LNCaP clone FGC (cell line): Measurements from ENCODE around the gene ARL5B.
A peak's percentile ranks its signal among the peaks of the same experiment; 100 is the strongest.

Experiments used
- DNase-seq: peaks from one replicate; pipeline ENCODE4 v3.0.0-alpha.2; 2011; ENCODE audit warnings: low read depth
- H3K4me3 ChIP-seq: 2 replicates; pipeline ENCODE4 v1.5.1; 2011; ENCODE audit warnings: mild to moderate bottlenecking, low read depth, low read length, control low read depth
- TF ChIP-seq, protein P1 (sequence below): IDR thresholded peaks from 2 replicates; pipeline ENCODE4 v1.5.1; 2012; ENCODE audit warnings: mild to moderate bottlenecking; ENCODE audit not compliant: control insufficient read depth, insufficient read depth; ENCODE audit errors: extremely low read depth

ARL5B gene

DNA sequence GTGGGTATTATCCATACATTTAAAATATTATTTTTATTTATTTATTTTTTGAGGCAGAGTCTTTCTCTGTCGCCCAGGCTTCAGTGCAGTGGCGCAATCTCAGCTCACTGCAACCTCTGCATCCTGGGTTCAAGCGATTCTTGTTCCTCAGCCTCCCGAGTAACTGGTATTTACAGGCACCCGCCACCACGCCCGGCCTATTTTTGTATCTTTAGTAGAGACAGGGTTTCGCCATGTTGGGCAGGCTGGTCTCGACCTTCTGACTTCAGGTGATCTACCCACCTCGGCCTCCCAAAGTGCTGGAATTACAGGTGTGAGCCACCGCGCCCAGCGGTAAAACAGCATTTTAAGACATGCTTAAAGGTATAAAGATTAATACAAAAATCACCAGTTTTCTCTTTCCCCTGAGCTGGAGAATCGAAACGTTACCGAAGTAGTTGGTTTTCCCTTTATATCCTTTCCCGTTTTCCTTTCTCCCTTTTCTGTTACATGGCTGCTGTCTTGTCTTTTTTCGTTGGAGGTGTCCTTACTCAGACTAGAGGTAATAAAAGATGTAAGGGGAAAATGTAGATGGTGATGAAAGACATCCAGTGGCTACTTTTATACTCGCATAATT, 1.7 kb downstream of the ARL5B start:
- H3K4me3 ChIP-seq = peak overlapping the region; percentile 91
- DNase-seq = no peak
- TF ChIP-seq, protein P1, sequence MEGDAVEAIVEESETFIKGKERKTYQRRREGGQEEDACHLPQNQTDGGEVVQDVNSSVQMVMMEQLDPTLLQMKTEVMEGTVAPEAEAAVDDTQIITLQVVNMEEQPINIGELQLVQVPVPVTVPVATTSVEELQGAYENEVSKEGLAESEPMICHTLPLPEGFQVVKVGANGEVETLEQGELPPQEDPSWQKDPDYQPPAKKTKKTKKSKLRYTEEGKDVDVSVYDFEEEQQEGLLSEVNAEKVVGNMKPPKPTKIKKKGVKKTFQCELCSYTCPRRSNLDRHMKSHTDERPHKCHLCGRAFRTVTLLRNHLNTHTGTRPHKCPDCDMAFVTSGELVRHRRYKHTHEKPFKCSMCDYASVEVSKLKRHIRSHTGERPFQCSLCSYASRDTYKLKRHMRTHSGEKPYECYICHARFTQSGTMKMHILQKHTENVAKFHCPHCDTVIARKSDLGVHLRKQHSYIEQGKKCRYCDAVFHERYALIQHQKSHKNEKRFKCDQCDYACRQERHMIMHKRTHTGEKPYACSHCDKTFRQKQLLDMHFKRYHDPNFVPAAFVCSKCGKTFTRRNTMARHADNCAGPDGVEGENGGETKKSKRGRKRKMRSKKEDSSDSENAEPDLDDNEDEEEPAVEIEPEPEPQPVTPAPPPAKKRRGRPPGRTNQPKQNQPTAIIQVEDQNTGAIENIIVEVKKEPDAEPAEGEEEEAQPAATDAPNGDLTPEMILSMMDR = no peak

DNA sequence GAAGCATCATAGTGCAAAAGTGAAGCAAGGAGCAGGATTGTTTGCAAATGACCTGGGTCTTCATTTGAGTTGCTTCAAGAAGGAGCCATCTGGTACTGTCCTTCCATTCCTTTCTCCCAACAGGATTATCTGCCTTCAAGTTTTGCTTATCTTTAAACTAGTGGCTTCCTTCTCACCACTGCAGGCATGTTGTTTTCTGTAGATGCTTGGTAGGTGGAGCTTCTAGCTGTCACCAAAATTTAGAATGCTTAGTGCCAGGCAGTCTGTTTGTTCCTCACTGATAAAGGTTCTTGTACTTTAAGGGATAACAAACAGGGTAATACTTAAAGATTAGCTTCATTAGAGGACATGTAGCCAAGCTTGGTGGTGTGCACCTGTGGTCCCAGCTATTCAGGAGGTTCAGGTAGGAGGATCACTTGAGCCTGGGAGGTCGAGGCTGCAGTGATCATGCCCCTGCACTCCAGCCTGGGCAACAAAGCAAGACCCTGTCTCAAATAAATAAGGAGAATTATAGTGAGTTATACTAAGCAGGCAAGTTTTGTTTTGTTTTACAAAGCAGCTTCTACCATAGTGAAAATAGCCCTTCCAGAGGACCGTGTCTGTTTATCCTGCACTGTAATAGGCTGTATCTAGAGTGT, 5.7 kb downstream of the ARL5B start:
- no peak for DNase-seq
- TF ChIP-seq, protein P1 = no peak
- H3K4me3 ChIP-seq = no peak overlapping the region

DNA sequence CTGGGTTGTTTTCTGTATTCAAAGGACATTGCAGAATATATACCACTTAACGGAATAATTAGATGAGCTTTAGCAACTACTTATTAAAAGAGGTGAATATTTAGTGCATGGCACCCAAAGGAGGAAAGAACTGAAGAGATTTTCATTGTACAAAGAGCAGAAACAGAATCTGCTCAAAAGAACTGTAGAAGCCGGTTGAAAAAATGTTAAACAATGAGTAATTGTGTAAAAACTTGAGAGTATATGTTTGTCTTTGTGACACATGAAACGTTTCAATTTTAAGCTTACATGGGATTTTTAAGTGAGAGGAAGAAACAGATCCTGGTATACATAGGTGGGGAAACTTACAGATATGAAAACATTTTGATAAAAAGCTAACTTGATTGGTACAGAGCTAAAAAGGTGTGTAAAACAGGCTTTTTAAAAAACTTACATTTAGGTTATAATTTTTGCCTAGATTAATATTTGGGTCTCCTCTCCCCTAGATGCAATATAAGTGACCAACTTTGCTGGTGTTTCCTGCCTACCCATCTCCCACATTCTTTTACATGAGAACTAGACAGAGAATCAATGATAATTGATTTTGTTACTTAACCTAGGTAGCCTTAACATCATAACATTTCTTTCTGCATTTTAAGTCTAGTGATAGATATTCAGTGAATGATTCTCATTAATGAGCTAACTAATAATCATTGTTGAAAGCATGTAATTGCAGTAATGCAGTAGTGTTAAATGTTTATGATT, 6.8 kb downstream of the ARL5B start:
- no peak for DNase-seq
- H3K4me3 ChIP-seq = no peak overlapping the region
- TF ChIP-seq, protein P1 = no peak

DNA sequence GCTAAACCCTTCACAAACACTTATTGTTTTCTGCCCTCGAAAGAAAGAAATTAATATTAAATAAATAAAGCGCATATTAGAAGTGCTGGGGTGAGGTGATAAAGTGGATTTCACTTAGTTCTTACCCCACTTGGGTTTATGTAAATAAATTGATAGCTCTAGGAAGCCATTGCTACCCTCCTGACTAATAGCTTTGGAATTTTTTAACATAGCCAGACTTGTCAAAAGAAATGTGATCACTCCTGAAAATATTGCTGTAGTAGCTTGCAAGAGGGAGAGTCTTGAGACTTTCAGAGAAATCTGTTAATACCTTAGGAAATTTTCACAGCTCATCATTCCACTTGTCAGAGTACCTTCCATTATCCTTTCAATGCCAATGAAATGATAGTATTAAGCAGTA, 7.6 kb downstream of the ARL5B start:
- TF ChIP-seq, protein P1 = no peak
- H3K4me3 ChIP-seq = no peak overlapping the region
- no peak for DNase-seq

DNA sequence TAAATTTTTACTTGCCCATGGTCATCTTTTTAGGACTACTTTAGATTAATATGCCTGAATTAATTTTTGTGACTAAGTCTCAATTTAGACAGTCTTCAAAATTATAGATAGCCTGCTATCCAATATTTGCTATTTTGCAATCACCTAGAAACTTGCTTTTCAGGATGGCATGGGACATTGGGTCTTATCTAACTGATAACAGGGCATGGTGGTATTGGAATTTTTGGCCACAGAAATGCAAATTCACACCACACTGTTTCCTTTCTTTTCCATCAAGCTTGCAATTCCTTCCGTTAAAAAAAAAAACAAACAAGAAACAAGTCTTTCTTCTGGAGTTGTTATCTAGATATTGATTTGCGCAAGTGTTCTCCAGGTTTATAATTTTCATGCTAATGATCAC, 8.8 kb downstream of the ARL5B start:
- no peak overlapping the region for H3K4me3 ChIP-seq
- no peak for DNase-seq
- TF ChIP-seq, protein P1 = no peak

DNA sequence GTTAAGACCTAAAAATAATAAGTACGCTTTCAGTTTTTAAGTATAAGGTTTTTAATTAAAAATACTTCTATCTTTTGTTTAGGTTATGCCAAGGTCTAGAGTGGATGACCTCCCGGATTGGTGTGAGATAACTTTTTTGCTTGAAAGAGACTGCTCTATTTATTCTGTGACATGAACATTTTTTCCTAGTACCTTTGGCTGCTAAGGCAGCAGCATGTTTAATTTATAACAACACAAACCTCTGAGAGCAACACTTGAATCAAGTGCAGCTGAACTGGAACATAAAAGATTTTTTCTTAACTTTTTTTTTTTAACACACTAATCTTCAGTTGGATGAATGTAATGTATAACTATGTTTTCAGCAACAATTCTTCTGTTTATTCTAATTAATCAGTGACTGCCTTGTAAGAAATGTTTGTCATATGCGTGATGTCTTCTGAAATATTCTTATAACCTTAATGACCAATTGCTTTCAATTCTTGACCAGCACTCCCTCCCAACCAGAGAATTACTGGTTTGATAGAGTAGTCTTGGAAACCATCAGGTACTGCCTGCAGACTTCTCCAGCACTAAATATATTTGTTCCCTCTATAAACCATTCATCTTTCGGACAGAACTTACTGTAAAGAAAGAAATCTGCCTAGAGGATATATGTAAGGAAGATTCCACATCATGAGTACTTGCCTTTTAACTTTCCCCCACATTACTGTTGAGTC, 16.0 kb downstream of the ARL5B start:
- H3K4me3 ChIP-seq = no peak overlapping the region
- no peak for DNase-seq
- TF ChIP-seq, protein P1 = no peak
